B cell (primary cell): Measurements from ENCODE around the gene IL12A. TPM values are rescaled to one million over a fixed set of nuclear protein-coding genes. Genes with fewer than 3 reads are reported as not detected.

Experiments
- ATAC-seq: fragments of 200-7000 bp; cut with Tn5 transposase; one replicate; pipeline ENCODE4 v1.10.0; 2021; ENCODE audit warnings: low read depth, mild to moderate bottlenecking, moderate number of reproducible peaks, moderate library complexity
- CTCF ChIA-PET: fragments of 350-600 bp; sonication (Branson Sonifier 250); formaldehyde crosslinking; loops from one replicate; lab custom pipeline; 2021; ENCODE audit warnings: antibody characterized with exemption, inconsistent platforms; lab: Charles Lee
- POLR2A ChIA-PET: fragments of 350-600 bp; sonication (Branson Sonifier 250); formaldehyde crosslinking; loops from one replicate; lab custom pipeline; 2021; ENCODE audit warnings: antibody characterized with exemption; lab: Charles Lee
- DNase-seq: peaks from one replicate; pipeline ENCODE4 v3.0.0; 2013
- H2AFZ ChIP-seq: 2 replicates; pipeline ENCODE4 v1.6.1; 2012; ENCODE audit warnings: mild to moderate bottlenecking, low read depth, low read length; ENCODE audit not compliant: insufficient read depth, poor library complexity, severe bottlenecking
- H3K27ac ChIP-seq, 2 donors: 1 replicate in 1 of 2; 2 replicates in 1 of 2; pipeline ENCODE4 v1.5.1; 2012 to 2013; ENCODE audit warnings: low read length in 2 of 2, mild to moderate bottlenecking in 2 of 2, moderate library complexity in 1 of 2
- H3K27me3 ChIP-seq, 4 experiments: fragments of 200-600 bp in 1 of 4; sonication (generic) in 1 of 4; replicated peaks in 1 of 4; 1 replicate in 2 of 4; 2 replicates in 2 of 4; pipeline versions ENCODE4 v1.6.1 to v1.7.0; 2013 to 2016; ENCODE audit warnings: low read length in 3 of 4, mild to moderate bottlenecking in 2 of 4, mixed read lengths in 1 of 4, moderate library complexity in 1 of 4; ENCODE audit not compliant: insufficient read depth in 4 of 4, control insufficient read depth in 3 of 4; ENCODE audit errors: control extremely low read depth in 1 of 4
- H3K36me3 ChIP-seq, 2 experiments: replicated peaks in 1 of 2; 1 replicate in 1 of 2; 2 replicates in 1 of 2; pipeline versions ENCODE4 v1.6.1 to v1.7.1; 2013; ENCODE audit warnings: low read length in 1 of 2; ENCODE audit not compliant: insufficient read depth in 2 of 2, control insufficient read depth in 1 of 2; ENCODE audit errors: control extremely low read depth in 1 of 2, extremely low read depth in 1 of 2
- H3K4me1 ChIP-seq, 2 donors: fragments of 200-600 bp in 1 of 2; sonication (generic) in 1 of 2; 1 replicate in 1 of 2; 2 replicates in 1 of 2; pipeline versions ENCODE4 v1.5.1 to v1.6.1; 2013 to 2017; ENCODE audit warnings: low read length in 2 of 2; ENCODE audit not compliant: control insufficient read depth in 2 of 2, insufficient read depth in 2 of 2
- H3K4me2 ChIP-seq: replicated peaks from 2 replicates; pipeline ENCODE3; 2012; ENCODE audit warnings: mild to moderate bottlenecking, low read depth, low read length; ENCODE audit not compliant: poor library complexity, severe bottlenecking
- H3K4me3 ChIP-seq, 5 experiments: fragments of 200-600 bp in 1 of 5; sonication (generic) in 1 of 5; 1 replicate in 3 of 5; 2 replicates in 2 of 5; pipeline versions ENCODE4 v1.5.1 to v1.7.0; 2011 to 2016; ENCODE audit warnings: low read length in 4 of 5, mild to moderate bottlenecking in 4 of 5, low read depth in 2 of 5, control low read depth in 1 of 5, moderate library complexity in 1 of 5; ENCODE audit not compliant: insufficient read depth in 1 of 5; ENCODE audit errors: control extremely low read depth in 1 of 5, extremely low read depth in 1 of 5
- H3K79me2 ChIP-seq: fragments of 200-600 bp; sonication (generic); one replicate; pipeline ENCODE4 v1.6.0; 2016; ENCODE audit warnings: low read length; ENCODE audit not compliant: control insufficient read depth, insufficient read depth
- H3K9ac ChIP-seq: fragments of 200-600 bp; sonication (generic); 2 replicates; pipeline ENCODE4 v1.6.1; 2017; ENCODE audit warnings: mild to moderate bottlenecking, low read length, moderate library complexity
- H3K9me3 ChIP-seq, 3 donors: one replicate each; pipeline versions ENCODE4 v1.6.1 to v1.7.1; 2013; ENCODE audit warnings: low read length in 2 of 3; ENCODE audit not compliant: control insufficient read depth in 2 of 3, insufficient read depth in 1 of 3; ENCODE audit errors: control extremely low read depth in 1 of 3
- H4K20me1 ChIP-seq: 2 replicates; pipeline ENCODE4 v1.6.0; 2012; ENCODE audit warnings: mild to moderate bottlenecking, low read length; ENCODE audit not compliant: insufficient read depth, control insufficient read depth, poor library complexity, severe bottlenecking
- H3K27ac Mint-ChIP-seq: one replicate; pipeline ENCODE4 v1.8.0; 2021; ENCODE audit warnings: mixed read lengths
- H3K27me3 Mint-ChIP-seq: one replicate; pipeline ENCODE4 v1.8.0; 2021; ENCODE audit warnings: mixed read lengths
- H3K4me1 Mint-ChIP-seq: one replicate; pipeline ENCODE4 v1.8.0; 2021; ENCODE audit warnings: mixed read lengths
- H3K4me3 Mint-ChIP-seq: one replicate; pipeline ENCODE4 v1.8.0; 2021; ENCODE audit warnings: mixed read lengths
- H3K9me3 Mint-ChIP-seq: one replicate; pipeline ENCODE4 v1.8.0; 2022; ENCODE audit warnings: mixed read lengths; ENCODE audit not compliant: insufficient read depth
- CTCF ChIP-seq: fragments of 200-600 bp; IDR thresholded peaks from one replicate; pipeline ENCODE4 v1.8.0; 2022; ENCODE audit warnings: antibody characterized with exemption, mild to moderate bottlenecking
- EZH2 ChIP-seq: IDR thresholded peaks from 2 replicates; pipeline ENCODE4 v1.6.1; 2012; ENCODE audit warnings: borderline replicate concordance, low read depth, mild to moderate bottlenecking, moderate library complexity, low read length; ENCODE audit not compliant: insufficient read depth, poor library complexity, severe bottlenecking
- WGBS: methylation state at CpG from one replicate; pipeline ENCODE4 v1.1.5; 2013; ENCODE audit warnings: missing lambda C conversion rate; ENCODE audit not compliant: insufficient coverage; 5-methylcytosine and 5-hydroxymethylcytosine counted together
- intact Hi-C: fragments of 100-400 bp; cut with micrococcal nuclease; formaldehyde crosslinking; loops from one replicate; pipeline ENCODE4 v1.10.0; 2022
- polyA plus RNA-seq: library from polyadenylated mRNA; depleted of rRNA; stranded (reverse); fragments of >200 nt; gene quantifications from 2 replicates; pipeline ENCODE4 v1.2.3, GENCODE V29; 2012
- total RNA-seq, 2 donors: library from RNA; stranded (reverse); fragments of 120-200 nt in 1 of 2; gene quantifications; 1 replicate in 1 of 2; 2 replicates in 1 of 2; pipeline versions ENCODE4 v1.2.3 to v1.2.4, GENCODE V29; 2013 to 2022

IL12A gene
- total and polyA plus RNA-seq, 2 donors (not counting 1 experiment from before 2014, with no cell fraction given), result 6.1 to 9.9 TPM

- no peak overlapping the region for H3K4me3 Mint-ChIP-seq
- H3K27me3 Mint-ChIP-seq, result peaks cover 10% of the 10 kb centered on the region
- Histone ChIP-seq H3K27ac (no peak overlapping the region), H3K9me3 (peaks cover 0 to 2% (median 0%) of the 10 kb centered on the region in 3 donors), H3K9ac (no peak overlapping the region), H3K36me3 (no peaks in the 10 kb centered on the region), H3K4me2 (no peak overlapping the region), H3K4me1 (no peaks in the 10 kb centered on the region), H2AFZ (no peak overlapping the region), H3K4me3 (no peak overlapping the region), H3K27me3 (peaks cover 0 to 2% (median 0%) of the 10 kb centered on the region in 4 experiments), H4K20me1 (no peaks in the 10 kb centered on the region), H3K79me2 (no peaks in the 10 kb centered on the region)
- H3K9me3 Mint-ChIP-seq, result no peaks in the 10 kb centered on the region
- ChIA-PET CTCF (interaction anchor here (0.9 kb wide), 1 partner anchor 11 kb away, joined by 3 read pairs; no protein-coding TSS in a partner anchor), POLR2A (no interaction called here)
- 44% methylated on average over 3 of the region's 6 CpGs for WGBS
- intact Hi-C loops, result no loop called here
- H3K4me1 Mint-ChIP-seq, result no peaks in the 10 kb centered on the region
- DNase-seq (no peak), ATAC-seq (no peak)
- no peak overlapping the region for H3K27ac Mint-ChIP-seq
- TF ChIP-seq CTCF, result no peak
- TF ChIP-seq EZH2, result no peak
These were observed 47.3 kb upstream of the IL12A start for GRCh38 chr3:159941038-159942000.

DNA sequence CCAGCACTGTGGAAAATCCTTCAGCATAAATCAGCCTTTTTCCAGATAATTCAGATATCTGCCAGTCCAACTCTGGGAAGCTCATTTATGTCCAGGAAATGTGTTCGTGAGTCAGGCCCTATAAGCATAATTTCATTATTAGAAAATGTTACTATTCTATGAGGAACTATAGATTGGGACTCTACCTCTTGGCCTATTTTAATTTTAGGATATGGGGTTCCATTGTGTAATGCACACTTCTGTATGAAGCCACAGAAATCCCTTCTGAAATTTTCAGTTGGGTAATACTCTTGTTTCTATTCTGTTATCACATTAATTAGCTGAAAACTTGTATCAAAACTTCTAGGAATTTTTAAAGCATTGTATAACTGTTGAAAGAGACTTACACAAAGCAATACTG, 43.9 kb upstream of the IL12A start:
- Mint-ChIP-seq H3K27me3 (peaks cover 10% of the 10 kb centered on the region), H3K4me1 (peaks cover 9% of the 10 kb centered on the region), H3K9me3 (no peaks in the 10 kb centered on the region), H3K27ac (no peak overlapping the region), H3K4me3 (no peak overlapping the region)
- POLR2A ChIA-PET, result no interaction called here
- TF ChIP-seq CTCF (no peak), EZH2 (no peak)
- WGBS, result no CpG with 5 or more reads among the region's 1 CpG
- ATAC-seq (no peak), DNase-seq (no peak)
- Histone ChIP-seq H3K36me3 (no peaks in the 10 kb centered on the region), H3K9ac (no peak overlapping the region), H3K4me3 (no peak overlapping the region), H3K27ac (no peak overlapping the region), H4K20me1 (no peaks in the 10 kb centered on the region), H3K4me2 (no peak overlapping the region), H2AFZ (no peak overlapping the region), H3K4me1 (peaks cover 7 to 9% of the 10 kb centered on the region in 2 donors), H3K79me2 (no peaks in the 10 kb centered on the region), H3K27me3 (peaks cover 0 to 6% (median 0%) of the 10 kb centered on the region in 4 experiments), H3K9me3 (peaks cover 0 to 2% (median 0%) of the 10 kb centered on the region in 3 donors)
- intact Hi-C loops, result no loop called here
- CTCF ChIA-PET, result interaction anchor here (1.0 kb wide), 1 partner anchor 44 kb away, joined by 3 read pairs; the partner anchor contains the start of gene IL12A
